NCI-H524 (cell line): ENCODE measurements around the gene CYP26B1.

Source experiments
- DNase-seq, 2 experiments: peaks; one replicate each; lab custom pipeline; 2025; lab: John Stamatoyannopoulos, UW

Gene CYP26B1

DNA sequence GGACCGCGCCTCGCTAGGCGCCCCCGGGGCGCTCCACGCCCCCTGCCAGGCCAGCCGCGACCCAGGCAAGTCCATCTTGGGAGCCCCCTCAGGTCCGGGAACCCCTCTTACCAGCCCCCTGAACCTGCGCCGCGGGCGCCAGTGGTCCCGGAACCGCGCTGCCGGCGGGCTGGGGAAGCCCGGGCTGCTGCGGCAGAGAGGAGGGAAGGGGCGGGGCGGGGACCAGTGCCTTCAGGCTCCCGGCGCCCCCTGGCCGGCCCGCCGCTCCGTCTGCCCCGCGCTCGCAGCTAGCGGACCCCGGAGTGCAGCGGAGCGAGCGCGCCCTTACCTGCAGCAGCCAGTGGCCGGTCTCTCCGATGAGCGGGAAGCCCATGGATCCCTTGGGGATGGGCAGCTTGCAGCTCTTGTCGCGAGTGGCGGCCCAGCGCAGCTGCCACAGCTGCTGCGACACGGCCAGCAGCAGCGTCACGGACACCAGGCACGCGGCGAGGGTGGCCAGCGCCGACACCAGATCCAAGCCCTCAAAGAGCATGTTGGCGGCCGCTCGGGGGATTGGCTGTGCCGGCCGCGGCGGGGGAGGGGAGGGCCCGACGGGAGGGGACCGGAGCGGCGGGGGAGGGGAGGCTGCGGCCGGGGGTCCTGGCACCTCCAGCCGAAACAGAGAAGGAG is at the start of gene CYP26B1:
Gene CYP26B1 (minus strand): TSS at position 560 of the 669 bp plus-strand sequence. CDS start 28 bp downstream, at position 532.
- DNase-seq = peak in 1 of 2 experiments; percentile 36

DNA sequence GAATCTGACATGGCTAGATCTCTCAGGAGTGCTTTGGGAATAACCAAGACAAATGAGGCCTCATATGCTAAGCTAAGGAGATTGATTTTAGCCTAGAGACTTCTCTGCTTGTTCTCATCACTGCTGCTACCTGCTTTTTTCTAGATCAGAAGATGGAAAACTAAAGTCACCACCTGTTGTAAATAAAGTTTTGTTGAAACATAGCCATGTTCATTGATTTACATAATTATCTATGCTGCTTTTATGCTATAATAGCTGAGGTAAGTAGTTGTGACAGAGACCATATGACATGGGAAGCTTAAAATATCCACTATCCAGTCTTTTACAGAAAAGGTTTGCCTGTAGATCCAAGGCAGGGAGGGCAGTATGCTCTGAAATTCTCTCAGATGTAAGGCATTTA is 46.1 kb upstream of the CYP26B1 start:
- no peak for DNase-seq

DNA sequence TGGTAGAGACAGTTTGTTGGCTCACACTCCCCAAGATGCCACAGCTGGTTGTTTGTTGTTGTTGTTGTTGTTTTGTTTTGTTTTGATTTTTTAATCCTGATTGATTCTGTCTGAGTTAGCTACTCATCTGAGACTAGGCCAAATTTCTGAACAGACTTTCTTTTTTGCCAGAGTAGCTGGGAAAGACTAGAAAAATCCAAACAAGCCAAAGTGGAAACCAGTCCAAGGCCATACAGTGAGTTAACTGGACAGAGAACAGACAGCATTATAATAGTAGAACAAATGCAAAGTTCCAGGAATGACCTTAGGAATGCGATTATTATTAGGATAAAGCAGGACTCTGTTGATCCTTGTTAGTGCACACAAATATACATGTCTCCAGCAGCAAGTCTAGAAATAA is 43.8 kb upstream of the CYP26B1 start:
- DNase-seq = no peak

GRCh38 chr2:72185206-72185605 is 37.5 kb upstream of the CYP26B1 start:
- DNase-seq = no peak

DNA sequence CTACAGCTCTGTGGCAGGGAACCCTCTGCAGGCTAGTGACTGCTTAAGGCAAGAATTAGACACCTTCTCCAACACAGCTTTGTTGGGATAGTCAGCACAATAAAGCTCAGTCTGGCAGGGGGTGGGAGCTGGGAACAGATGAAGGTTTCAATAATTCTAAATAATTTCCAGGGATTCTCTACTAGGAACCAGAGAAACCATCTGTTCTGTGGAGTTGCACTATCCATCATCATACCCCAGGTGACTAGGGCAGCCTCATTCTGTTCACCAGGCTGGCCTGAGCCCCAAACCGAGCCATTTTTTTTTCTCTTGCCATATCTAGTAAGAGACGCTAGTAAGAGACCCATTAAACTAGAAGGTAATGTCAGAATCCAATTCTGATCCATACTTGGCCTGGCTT is 35.8 kb upstream of the CYP26B1 start:
- DNase-seq = no peak

GRCh38 chr2:72183016-72183415 is 35.4 kb upstream of the CYP26B1 start:
- DNase-seq = no peak

GRCh38 chr2:72182547-72182946 is 34.9 kb upstream of the CYP26B1 start:
- DNase-seq = no peak

DNA sequence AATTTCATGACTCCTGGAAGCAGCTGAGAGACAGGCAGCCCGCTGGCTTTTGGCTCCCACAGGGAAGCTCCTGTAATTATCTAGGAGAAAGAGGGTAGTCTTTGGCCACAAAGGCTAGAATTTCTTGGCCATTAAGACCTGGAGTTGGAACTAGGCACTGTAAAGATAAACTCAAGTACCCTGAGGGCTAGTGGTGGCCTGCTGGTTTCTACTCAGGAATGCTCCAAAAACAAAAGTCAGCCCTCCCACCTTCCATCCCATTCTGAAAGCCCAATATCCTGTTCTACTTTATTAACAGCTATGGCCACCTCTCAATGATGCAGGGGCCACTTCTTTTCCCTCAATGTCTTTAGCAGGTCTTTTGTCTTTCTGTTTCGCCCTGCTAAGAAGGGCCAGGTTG is 34.0 kb upstream of the CYP26B1 start:
- DNase-seq = no peak

- DNase-seq = no peak
These were observed 32.7 kb upstream of the CYP26B1 start for GRCh38 chr2:72180351-72180750.

DNA sequence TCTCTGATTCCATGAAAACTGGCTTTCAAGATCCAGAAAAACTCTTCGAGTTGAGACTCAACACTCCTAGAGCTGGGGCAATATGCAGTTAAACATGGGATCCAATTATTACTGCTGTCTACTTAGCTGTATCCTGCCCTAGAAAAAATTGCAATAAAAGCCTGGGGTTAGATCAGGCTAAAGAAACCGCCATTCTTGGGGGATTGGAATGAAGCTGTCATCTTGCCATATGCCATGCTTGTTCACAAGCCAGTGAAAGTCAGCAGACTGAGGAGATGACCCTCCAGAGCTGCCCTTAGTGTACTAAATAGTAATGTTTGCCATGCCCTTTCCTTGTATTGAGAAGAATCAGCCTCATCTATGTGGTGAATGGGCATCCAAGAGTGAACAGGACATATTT is 30.9 kb upstream of the CYP26B1 start:
- no peak for DNase-seq

- DNase-seq = no peak
These were observed 28.6 kb upstream of the CYP26B1 start for GRCh38 chr2:72176281-72176680.

- no peak for DNase-seq
These were observed 28.0 kb upstream of the CYP26B1 start for GRCh38 chr2:72175636-72176035.

DNA sequence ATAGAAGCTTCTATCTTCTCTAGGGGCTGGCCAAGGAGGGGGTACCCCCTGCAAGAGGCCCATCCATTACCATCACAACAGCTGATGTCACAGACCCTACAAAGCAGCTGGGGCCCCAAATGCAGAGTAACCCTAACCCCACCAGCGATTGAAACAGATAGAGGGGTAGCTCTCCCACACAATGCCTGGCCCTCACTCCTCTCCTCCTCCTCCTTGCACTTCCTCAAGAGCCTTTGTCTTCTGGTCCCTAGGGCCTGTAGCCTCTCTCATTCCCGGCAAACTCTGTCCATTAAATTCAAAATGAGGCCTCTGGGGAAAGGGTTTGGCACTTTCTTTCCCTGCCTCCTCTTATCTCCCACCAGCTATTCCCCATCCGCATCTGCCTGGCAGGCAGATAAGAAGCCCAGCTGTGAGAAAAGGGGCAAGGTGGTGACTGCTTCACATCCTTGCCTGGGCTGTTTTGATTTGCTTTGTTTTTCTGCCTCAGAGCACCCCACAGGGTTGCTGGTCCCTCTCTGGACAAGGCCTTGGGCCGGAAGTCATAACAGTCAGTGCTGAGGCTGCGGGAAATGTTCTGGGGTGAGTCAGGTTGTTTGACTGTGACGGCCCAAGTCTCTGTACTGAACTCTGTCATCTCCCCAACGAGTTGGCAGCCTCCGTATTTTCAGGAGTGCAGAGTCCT is 26.1 kb upstream of the CYP26B1 start:
- DNase-seq = no peak

DNA sequence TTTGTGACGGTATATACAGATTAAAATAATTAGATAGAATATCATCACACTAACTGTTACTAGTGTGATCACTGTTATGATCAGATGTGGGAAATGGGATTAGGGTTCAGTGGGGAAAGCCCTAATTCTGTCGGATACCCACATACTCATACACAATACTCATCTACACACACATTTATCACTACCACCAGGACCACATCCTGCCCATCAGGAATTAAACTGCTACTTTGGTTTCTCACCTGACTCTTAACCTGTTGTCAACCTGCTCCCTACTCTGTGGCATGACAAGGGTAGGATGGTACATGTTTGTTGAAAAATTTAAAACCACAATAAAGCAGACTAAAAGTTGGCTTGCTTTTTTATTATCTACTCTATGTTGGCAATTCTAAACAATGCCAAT is 24.8 kb upstream of the CYP26B1 start:
- DNase-seq = no peak

- DNase-seq = no peak
These were observed 18.6 kb upstream of the CYP26B1 start for GRCh38 chr2:72166279-72166678.

DNA sequence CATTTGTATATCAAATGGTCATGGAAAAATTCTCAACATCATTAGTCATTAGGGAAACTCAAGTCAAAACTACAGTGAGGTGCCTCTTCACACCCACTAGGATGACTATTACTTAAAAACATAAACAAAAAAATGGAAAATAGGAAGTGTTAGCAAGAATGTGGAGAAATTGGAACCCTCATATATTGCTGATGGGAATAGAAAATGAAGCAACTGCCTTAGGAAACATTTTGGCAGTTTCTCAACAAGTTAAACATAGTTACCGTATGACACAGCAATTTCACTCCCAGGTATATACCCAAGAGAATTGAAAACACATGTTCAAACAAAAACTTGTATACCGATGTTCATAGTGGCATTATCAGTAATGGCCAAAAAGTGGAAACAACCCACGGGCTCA is 18.1 kb upstream of the CYP26B1 start:
- DNase-seq = no peak

- no peak for DNase-seq
These were observed 14.9 kb upstream of the CYP26B1 start for GRCh38 chr2:72162574-72162973.

DNA sequence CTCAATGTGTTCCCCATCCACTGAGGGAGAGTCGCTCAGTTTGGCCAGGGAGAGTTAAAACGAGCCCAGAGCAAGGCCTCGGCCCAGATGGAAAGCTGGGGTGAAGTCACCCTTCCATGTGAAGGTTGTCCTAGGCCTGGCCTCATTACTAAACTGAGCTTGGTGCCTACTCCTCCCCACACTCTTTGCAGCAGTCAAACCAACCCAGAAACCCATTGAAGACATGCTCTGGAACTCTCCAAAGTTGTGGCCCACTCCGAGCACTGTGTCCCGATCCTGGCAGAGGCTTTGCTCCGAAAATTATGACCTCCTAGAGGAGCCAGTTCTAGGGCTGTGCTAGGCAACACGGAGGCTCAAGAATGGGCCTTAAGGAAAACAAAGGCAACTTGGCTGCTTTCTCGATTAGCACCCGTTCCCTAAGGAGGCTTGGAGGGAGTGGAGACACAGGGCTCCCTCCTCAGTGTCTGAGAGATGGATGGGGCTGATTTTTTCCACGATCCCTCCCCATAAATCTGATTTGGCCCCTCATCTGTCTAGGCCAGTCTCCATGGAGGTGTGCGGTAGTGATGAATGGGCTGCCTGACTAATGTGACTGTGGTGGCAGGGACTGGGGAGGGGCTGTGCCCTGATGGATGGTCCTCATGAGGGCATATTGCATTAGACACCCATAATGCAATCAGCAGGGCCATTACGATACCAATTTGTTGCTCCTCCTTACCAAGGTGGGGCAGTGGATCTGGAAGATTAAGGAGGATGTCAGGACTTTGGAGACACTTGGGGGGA is 11.7 kb upstream of the CYP26B1 start:
- no peak for DNase-seq

DNA sequence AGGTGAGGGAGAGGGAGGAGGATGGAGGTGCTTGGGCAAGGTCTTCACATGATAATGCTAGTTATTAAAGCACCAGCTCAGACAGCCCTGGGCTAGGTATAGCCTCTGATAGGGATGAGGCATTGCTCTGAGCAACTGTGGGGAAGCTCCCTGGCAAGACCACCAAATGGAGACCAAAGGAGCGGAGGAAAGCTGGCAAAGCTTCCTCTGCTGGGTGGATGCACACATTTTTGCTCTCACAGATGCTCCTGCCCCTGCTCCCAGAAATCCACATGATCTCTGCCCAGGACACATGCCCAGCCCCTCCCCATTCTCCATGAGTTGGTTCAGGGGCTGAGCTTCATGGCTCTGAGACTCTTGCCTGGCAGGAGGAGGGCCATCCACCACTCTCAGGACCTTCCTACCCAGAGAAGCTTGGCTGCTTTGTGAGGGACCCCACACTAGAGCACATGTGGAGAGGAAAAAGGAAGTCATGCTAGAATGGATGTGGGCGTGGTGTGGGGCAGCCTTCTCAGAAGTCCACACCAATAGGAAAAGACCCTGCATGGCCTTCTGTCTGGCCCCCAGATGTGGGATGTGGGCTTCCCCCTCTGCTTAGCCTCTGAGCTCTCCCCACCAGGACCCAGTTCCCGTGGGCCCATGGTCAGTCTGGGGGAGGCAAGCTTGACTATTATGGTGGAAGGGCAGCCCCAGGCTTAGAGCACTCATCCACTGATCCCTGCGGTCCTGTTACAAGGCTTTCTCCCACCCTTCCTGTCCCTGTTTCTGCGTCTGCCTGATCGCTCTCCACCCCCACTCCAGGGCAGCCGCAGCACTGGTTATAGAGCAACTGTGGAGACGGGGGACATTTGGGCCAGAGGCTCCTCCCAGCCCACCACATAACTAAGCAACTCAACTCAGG is 10.5 kb upstream of the CYP26B1 start:
- DNase-seq = no peak

DNA sequence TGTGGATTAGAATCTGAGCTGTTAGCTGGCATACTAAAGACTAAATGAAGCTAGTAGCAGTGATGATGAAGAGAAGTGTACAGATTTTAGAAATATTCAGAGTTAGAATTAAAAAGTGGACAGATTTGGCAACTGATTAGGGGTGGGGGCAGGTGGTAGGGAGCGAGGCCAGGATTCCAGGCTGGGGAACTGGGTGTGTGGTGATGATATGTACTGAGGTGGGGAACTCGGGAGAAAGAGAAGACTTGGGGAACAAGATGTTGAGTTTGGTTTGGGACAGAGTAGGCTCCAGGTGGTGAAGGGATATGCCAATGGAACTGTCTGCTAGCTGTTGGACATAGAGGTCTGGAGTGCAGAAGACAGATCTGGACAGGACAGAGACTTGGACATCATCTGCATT is 9.2 kb upstream of the CYP26B1 start:
- DNase-seq = no peak

- DNase-seq = no peak
These were observed 8.1 kb upstream of the CYP26B1 start for GRCh38 chr2:72155737-72156136.

DNA sequence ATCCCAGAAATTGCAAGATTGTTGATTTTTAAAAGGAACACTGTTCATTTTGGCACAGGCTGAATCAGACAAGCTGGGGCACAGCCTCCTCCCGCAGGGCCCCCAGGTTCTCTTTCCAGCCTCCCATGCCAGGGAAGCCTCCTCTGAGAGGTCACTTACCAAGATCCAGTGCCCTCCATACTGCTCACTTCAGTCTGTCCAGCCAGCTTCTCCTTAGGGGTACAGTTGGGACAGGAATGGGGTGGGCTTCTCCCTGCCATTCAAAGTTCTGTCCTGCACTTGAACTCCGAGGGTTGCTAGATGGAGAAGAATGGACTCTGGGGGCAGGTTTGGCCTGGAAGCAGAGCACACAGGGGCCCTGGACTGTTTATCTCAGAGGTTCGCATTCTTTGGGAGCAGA is 7.5 kb upstream of the CYP26B1 start:
- no peak for DNase-seq
